ENCODE data around the gene ARHGDIA.

DNA sequence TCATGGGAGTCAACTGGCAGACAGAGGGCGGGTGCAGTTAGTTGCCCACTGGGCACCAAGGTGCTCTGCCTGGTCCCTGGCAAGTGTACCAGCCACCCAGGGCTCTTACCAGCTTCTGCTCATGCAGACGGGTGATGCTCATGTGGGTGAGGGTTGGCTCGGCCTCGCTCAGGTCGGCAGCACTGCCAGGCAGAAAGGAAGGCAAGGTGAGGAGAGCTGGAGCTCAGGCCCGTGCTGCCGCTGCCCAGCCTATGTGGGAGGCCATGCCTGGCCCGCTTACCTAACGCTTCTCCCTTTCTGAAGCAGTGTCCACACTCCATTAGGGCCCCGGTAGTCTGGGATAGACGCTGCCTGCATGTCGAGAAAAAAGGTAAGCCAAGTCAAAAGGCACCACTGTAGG is 44.2 kb upstream of the ARHGDIA start:
- TF ChIP-seq EZH2 (IDR thresholded peaks at IDR 0.05) (no peak), FOXP2 (optimal IDR thresholded peaks at IDR 0.05; ENCODE audit: control extremely low read depth, extremely low read length, insufficient read depth) (no peak)
